Adrenal gland (tissue), 5 donors: ENCODE measurements around the gene KLHL12.

ENCODE experiments used
- CTCF ChIP-seq, 6 experiments: fragments of 450-650 bp in 4 of 6; fragments of 200-600 bp in 2 of 6; sonication (generic) in 1 of 6; IDR thresholded peaks; 1 replicate in 5 of 6; 2 replicates in 1 of 6; pipeline versions ENCODE4 v1.5.1 to v1.8.0; 2016 to 2021; ENCODE audit warnings: antibody characterized with exemption in 6 of 6, mild to moderate bottlenecking in 2 of 6, moderate library complexity in 1 of 6
- POLR2A ChIP-seq, 2 donors: fragments of 450-650 bp; IDR thresholded peaks; one replicate each; pipeline ENCODE4 v1.6.1; 2017; ENCODE audit warnings: antibody characterized with exemption in 2 of 2, mild to moderate bottlenecking in 2 of 2, moderate library complexity in 1 of 2
- donor health status: DM: no; HTN: no; CAD: no.

DNA sequence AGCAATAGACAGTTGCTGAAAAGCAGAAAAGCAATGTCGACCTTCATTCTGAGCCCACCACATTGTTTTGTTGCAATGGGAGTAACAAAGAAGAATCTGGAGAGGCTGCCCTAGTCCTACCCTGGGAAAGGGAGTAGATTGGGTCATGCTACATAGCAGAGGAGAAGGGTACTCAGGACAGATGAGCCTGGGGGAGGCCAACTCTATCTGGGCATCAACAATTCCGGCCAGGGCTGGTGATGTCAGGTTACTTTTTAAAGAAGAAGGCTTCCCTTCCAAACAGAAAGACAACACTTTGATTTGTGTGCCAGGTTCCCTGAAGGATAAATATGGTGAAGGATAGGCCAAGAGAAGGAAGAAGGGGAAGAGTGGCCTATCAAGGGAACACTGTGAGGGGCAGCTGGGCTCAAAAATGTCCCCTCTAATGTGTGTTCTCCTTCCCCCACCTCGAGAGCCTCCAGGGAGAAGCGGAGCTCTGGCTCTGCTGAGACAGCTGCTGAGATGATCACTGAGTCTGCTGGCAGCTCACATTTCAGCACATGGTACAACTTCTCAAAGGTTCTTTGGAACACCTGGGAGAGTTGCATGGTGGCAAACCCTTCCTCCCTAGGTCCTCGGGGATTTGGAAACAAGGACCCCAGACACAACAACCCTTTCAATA is 34.3 kb upstream of the KLHL12 start:
- TF ChIP-seq CTCF (IDR thresholded peaks at IDR 0.05) (no peak), POLR2A (IDR thresholded peaks at IDR 0.05) (no peak)
